Cardiac muscle cell (in vitro differentiated cells and primary cell): ENCODE results near the gene RGS7BP. TPM values are rescaled to one million over a fixed set of nuclear protein-coding genes. Genes with fewer than 3 reads are reported as not detected.

ENCODE experiments used
- DNase-seq, 2 donors: peaks; one replicate each; pipeline versions ENCODE4 v3.0.0 to v3.0.0-alpha.2; 2010 to 2017; ENCODE audit warnings: low read depth in 1 of 2, low spot score in 1 of 2
- H3K27ac ChIP-seq: fragments of 200-600 bp; sonication (generic); 2 replicates; pipeline ENCODE4 v1.5.1; 2016
- H3K27me3 ChIP-seq: fragments of 200-600 bp; sonication (generic); 2 replicates; pipeline ENCODE4 v1.6.0; 2016; ENCODE audit warnings: control low read depth
- H3K36me3 ChIP-seq: fragments of 200-600 bp; sonication (generic); 2 replicates; pipeline ENCODE4 v1.5.1; 2016; ENCODE audit warnings: control low read depth
- H3K4me1 ChIP-seq: fragments of 200-600 bp; sonication (generic); 2 replicates; pipeline ENCODE4 v1.8.1; 2017; ENCODE audit warnings: low read depth, mild to moderate bottlenecking, mixed run types
- H3K4me3 ChIP-seq: fragments of 200-600 bp; sonication (generic); 2 replicates; pipeline ENCODE4 v1.5.1; 2016; ENCODE audit warnings: mild to moderate bottlenecking
- H3K9me3 ChIP-seq: fragments of 200-600 bp; sonication (generic); 2 replicates; pipeline ENCODE4 v1.5.1; 2017; ENCODE audit warnings: low read depth, mild to moderate bottlenecking, control low read depth
- CTCF ChIP-seq: IDR thresholded peaks from 2 replicates; pipeline ENCODE4 v1.5.1; 2012; ENCODE audit warnings: low read depth, mild to moderate bottlenecking, low read length
- polyA plus RNA-seq: library from polyadenylated mRNA; unstranded; fragments of >200 nt; fragmentation: Nextera tagmentation; extraction: Ambion mirVana; gene quantifications from 2 replicates; pipeline ENCODE4 v1.2.1, GENCODE V29; 2016
- total RNA-seq: library from RNA; depleted of rRNA; stranded (reverse); fragments of >200 nt; gene quantifications from 2 replicates; pipeline ENCODE4 v1.2.3, GENCODE V29; 2016

Gene RGS7BP
- total RNA-seq: 0.11 and 0.45 TPM in 2 replicates
- polyA plus RNA-seq: not detected in 2 replicates

- H3K27ac ChIP-seq: no peak within 1 kb of the TSS
- H3K9me3 ChIP-seq: no peaks in the 10 kb centered on the region
- peak within 1 kb of the TSS; percentile 47 for H3K4me3 ChIP-seq
- DNase-seq: peak; percentile 62 to 80
- peak; percentile 2 for TF ChIP-seq CTCF
- H3K36me3 ChIP-seq: no peaks in the 10 kb centered on the region
- peaks cover 65% of the 10 kb centered on the region for H3K27me3 ChIP-seq
- H3K4me1 ChIP-seq: no peaks in the 10 kb centered on the region
Observed at GRCh38 chr5:64505769-64506566, at the start of gene RGS7BP. TSS of gene RGS7BP (plus strand) at chr5:64506015. CDS start at chr5:64506625, 610 bp downstream.

GRCh38 chr5:64457846-64458245, 48.0 kb upstream of the RGS7BP start:
- no peak for DNase-seq
- Histone ChIP-seq H3K27ac (no peak overlapping the region), H3K9me3 (no peaks in the 10 kb centered on the region), H3K4me3 (no peak overlapping the region), H3K27me3 (no peaks in the 10 kb centered on the region), H3K4me1 (no peaks in the 10 kb centered on the region), H3K36me3 (no peaks in the 10 kb centered on the region)
- no peak for TF ChIP-seq CTCF

- Histone ChIP-seq H3K27me3 (no peaks in the 10 kb centered on the region), H3K27ac (no peak overlapping the region), H3K9me3 (no peaks in the 10 kb centered on the region), H3K4me1 (no peaks in the 10 kb centered on the region), H3K4me3 (no peak overlapping the region), H3K36me3 (no peaks in the 10 kb centered on the region)
- DNase-seq: no peak
- TF ChIP-seq CTCF: no peak
Observed at GRCh38 chr5:64458948-64459347, 46.9 kb upstream of the RGS7BP start.

GRCh38 chr5:64462391-64462790, 43.4 kb upstream of the RGS7BP start:
- no peaks in the 10 kb centered on the region for H3K36me3 ChIP-seq
- H3K9me3 ChIP-seq: no peaks in the 10 kb centered on the region
- H3K27me3 ChIP-seq: no peaks in the 10 kb centered on the region
- no peak overlapping the region for H3K4me3 ChIP-seq
- H3K27ac ChIP-seq: no peak overlapping the region
- TF ChIP-seq CTCF: no peak
- H3K4me1 ChIP-seq: no peaks in the 10 kb centered on the region
- DNase-seq: no peak

GRCh38 chr5:64486163-64486562, 19.7 kb upstream of the RGS7BP start:
- H3K36me3 ChIP-seq: no peaks in the 10 kb centered on the region
- no peaks in the 10 kb centered on the region for H3K4me1 ChIP-seq
- H3K4me3 ChIP-seq: no peak overlapping the region
- TF ChIP-seq CTCF: no peak
- no peak for DNase-seq
- no peak overlapping the region for H3K27ac ChIP-seq
- H3K27me3 ChIP-seq: no peaks in the 10 kb centered on the region
- no peaks in the 10 kb centered on the region for H3K9me3 ChIP-seq
